NCI-H2029 treated with DMSO at 0.1 percent for 48 hours (cell line): ENCODE results near the gene PACSIN1.

Source experiments
- DNase-seq: peaks from one replicate; lab custom pipeline; 2025; lab: John Stamatoyannopoulos, UW

Gene PACSIN1

GRCh38 chr6:34562350-34562749 lies 96.5 kb downstream of the PACSIN1 start:
- DNase-seq: no peak

- no peak for DNase-seq
These were observed 97.1 kb downstream of the PACSIN1 start for GRCh38 chr6:34562861-34563512.

- DNase-seq: no peak
These were observed 97.6 kb downstream of the PACSIN1 start for GRCh38 chr6:34563513-34563870.

GRCh38 chr6:34564181-34564580 lies 98.3 kb downstream of the PACSIN1 start:
- DNase-seq: no peak

- DNase-seq: no peak
These were observed 99.9 kb downstream of the PACSIN1 start for GRCh38 chr6:34565722-34566137.

GRCh38 chr6:34566830-34567546 lies 101.1 kb downstream of the PACSIN1 start:
- DNase-seq: no peak

- DNase-seq: no peak
These were observed 102.7 kb downstream of the PACSIN1 start for GRCh38 chr6:34568341-34569201.

GRCh38 chr6:34569361-34569973 lies 103.6 kb downstream of the PACSIN1 start:
- DNase-seq: no peak

GRCh38 chr6:34570066-34570833 lies 104.4 kb downstream of the PACSIN1 start:
- DNase-seq: peak; percentile 32

GRCh38 chr6:34571388-34571787 lies 105.5 kb downstream of the PACSIN1 start:
- DNase-seq: no peak

- no peak for DNase-seq
These were observed 106.1 kb downstream of the PACSIN1 start for GRCh38 chr6:34572021-34572420.

- DNase-seq: no peak
These were observed 106.7 kb downstream of the PACSIN1 start for GRCh38 chr6:34572585-34572984.

GRCh38 chr6:34573567-34574183 lies 107.8 kb downstream of the PACSIN1 start:
- no peak for DNase-seq

GRCh38 chr6:34574647-34575293 lies 108.9 kb downstream of the PACSIN1 start:
- DNase-seq: no peak

- DNase-seq: no peak
These were observed 109.5 kb downstream of the PACSIN1 start for GRCh38 chr6:34575326-34575725.

- DNase-seq: no peak
These were observed 110.5 kb downstream of the PACSIN1 start for GRCh38 chr6:34576286-34576955.

- DNase-seq: no peak
These were observed 112.8 kb downstream of the PACSIN1 start for GRCh38 chr6:34578445-34579262.

- DNase-seq: no peak
These were observed 115.1 kb downstream of the PACSIN1 start for GRCh38 chr6:34580707-34581560.
